OCI-LY1 (cell line): ENCODE measurements around the gene TRAPPC3L.

ENCODE experiments used
- H2AFZ ChIP-seq: fragments of 200-600 bp; sonication (generic), shearing (Covaris generic); 2 replicates; pipeline ENCODE4 v1.6.0; 2014; ENCODE audit warnings: antibody characterized with exemption, mild to moderate bottlenecking, low read length
- H3F3A ChIP-seq: fragments of 200-600 bp; sonication (generic), shearing (Covaris generic); 2 replicates; pipeline ENCODE4 v1.6.0; 2014; ENCODE audit warnings: mild to moderate bottlenecking, antibody characterized with exemption, low read length, moderate library complexity; ENCODE audit not compliant: insufficient read depth
- H3K27ac ChIP-seq: fragments of 200-600 bp; sonication (generic); 2 replicates; pipeline ENCODE4 v1.5.1; 2014; ENCODE audit warnings: low read length, mixed run types, mild to moderate bottlenecking, low read depth; ENCODE audit not compliant: poor library complexity, severe bottlenecking
- H3K27me3 ChIP-seq: fragments of 200-600 bp; sonication (generic); 2 replicates; pipeline ENCODE4 v1.6.0; 2014; ENCODE audit warnings: antibody characterized with exemption, mild to moderate bottlenecking, low read length, moderate library complexity; ENCODE audit not compliant: insufficient read depth
- H3K36me3 ChIP-seq: fragments of 200-600 bp; sonication (generic); 2 replicates; pipeline ENCODE4 v1.6.1; 2014; ENCODE audit warnings: mild to moderate bottlenecking, antibody characterized with exemption, low read length, moderate library complexity, mixed read lengths; ENCODE audit not compliant: insufficient read depth
- H3K4me1 ChIP-seq: fragments of 200-600 bp; sonication (generic); 2 replicates; pipeline ENCODE4 v1.5.1; 2014; ENCODE audit warnings: mild to moderate bottlenecking, low read length, moderate library complexity; ENCODE audit not compliant: insufficient read depth, severe bottlenecking
- H3K4me2 ChIP-seq: fragments of 200-600 bp; sonication (generic), shearing (Covaris generic); 2 replicates; pipeline ENCODE4 v1.6.1; 2014; ENCODE audit warnings: low read length
- H3K4me3 ChIP-seq: fragments of 200-600 bp; sonication (generic); 2 replicates; pipeline ENCODE4 v1.5.1; 2014; ENCODE audit warnings: low read length, low read depth, mild to moderate bottlenecking, mixed read lengths; ENCODE audit not compliant: poor library complexity, severe bottlenecking
- H3K79me2 ChIP-seq: fragments of 200-600 bp; shearing (Covaris generic); 2 replicates; pipeline ENCODE4 v1.6.1; 2016; ENCODE audit warnings: mixed run types, low read length, mixed read lengths; ENCODE audit not compliant: insufficient read depth
- H3K9ac ChIP-seq: fragments of 200-600 bp; sonication (generic), shearing (Covaris generic); 2 replicates; pipeline ENCODE4 v1.6.1; 2014; ENCODE audit warnings: mild to moderate bottlenecking, low read length, mixed read lengths
- H3K9me2 ChIP-seq: fragments of 200-600 bp; sonication (generic), shearing (Covaris generic); 2 replicates; pipeline ENCODE4 v1.6.1; 2014; ENCODE audit warnings: low read depth, mild to moderate bottlenecking, low read length, mixed read lengths
- H3K9me3 ChIP-seq: fragments of 200-600 bp; shearing (Covaris generic); 2 replicates; pipeline ENCODE4 v1.6.1; 2014; ENCODE audit warnings: low read length, mixed read lengths
- H4K20me1 ChIP-seq: fragments of 200-600 bp; sonication (generic), shearing (Covaris generic); 2 replicates; pipeline ENCODE4 v1.6.0; 2016; ENCODE audit warnings: mild to moderate bottlenecking, low read length; ENCODE audit not compliant: insufficient read depth
- CTCF ChIP-seq: fragments of 200-600 bp; sonication (generic), shearing (Covaris generic); IDR thresholded peaks from 2 replicates; pipeline ENCODE4 v1.5.1; 2017; ENCODE audit warnings: mild to moderate bottlenecking, antibody characterized with exemption, low read length, moderate library complexity, mixed read lengths
- EZH2 ChIP-seq: fragments of 200-600 bp; sonication (generic), shearing (Covaris generic); IDR thresholded peaks from 2 replicates; pipeline ENCODE4 v1.8.0; 2017; ENCODE audit warnings: borderline replicate concordance, mixed run types, mild to moderate bottlenecking, antibody characterized with exemption, low read length, moderate library complexity, mixed read lengths

TRAPPC3L gene

GRCh38 chr6:116472706-116473105 is 72.8 kb downstream of the TRAPPC3L start:
- TF ChIP-seq EZH2 (no peak), CTCF (no peak)
- H4K20me1 ChIP-seq: no peaks in the 10 kb centered on the region
- peaks cover 11% of the 10 kb centered on the region for H3K4me1 ChIP-seq
- no peaks in the 10 kb centered on the region for H3K36me3 ChIP-seq
- H3K9me3 ChIP-seq: no peaks in the 10 kb centered on the region
- H2AFZ ChIP-seq: no peak overlapping the region
- H3K27ac ChIP-seq: no peak overlapping the region
- H3K9ac ChIP-seq: no peak overlapping the region
- no peaks in the 10 kb centered on the region for H3K79me2 ChIP-seq
- no peaks in the 10 kb centered on the region for H3K9me2 ChIP-seq
- H3K4me2 ChIP-seq: no peak overlapping the region
- H3K27me3 ChIP-seq: no peaks in the 10 kb centered on the region
- no peaks in the 10 kb centered on the region for H3F3A ChIP-seq
- no peak overlapping the region for H3K4me3 ChIP-seq

- peaks cover 8% of the 10 kb centered on the region for H3K4me1 ChIP-seq
- H2AFZ ChIP-seq: no peak overlapping the region
- no peak overlapping the region for H3K4me2 ChIP-seq
- H3K27ac ChIP-seq: no peak overlapping the region
- H3K27me3 ChIP-seq: no peaks in the 10 kb centered on the region
- no peak overlapping the region for H3K4me3 ChIP-seq
- no peak overlapping the region for H3K9ac ChIP-seq
- no peaks in the 10 kb centered on the region for H3F3A ChIP-seq
- H3K36me3 ChIP-seq: no peaks in the 10 kb centered on the region
- H3K79me2 ChIP-seq: no peaks in the 10 kb centered on the region
- H4K20me1 ChIP-seq: no peaks in the 10 kb centered on the region
- no peak for TF ChIP-seq CTCF
- TF ChIP-seq EZH2: no peak
- no peaks in the 10 kb centered on the region for H3K9me2 ChIP-seq
- H3K9me3 ChIP-seq: no peaks in the 10 kb centered on the region
These were observed 74.0 kb downstream of the TRAPPC3L start for GRCh38 chr6:116471531-116471930.

GRCh38 chr6:116468293-116468692 is 77.2 kb downstream of the TRAPPC3L start:
- Histone ChIP-seq H3K27ac (no peak overlapping the region), H3F3A (no peaks in the 10 kb centered on the region), H3K9me3 (no peaks in the 10 kb centered on the region), H3K4me2 (no peak overlapping the region), H3K27me3 (no peaks in the 10 kb centered on the region), H4K20me1 (no peaks in the 10 kb centered on the region), H2AFZ (no peak overlapping the region), H3K9me2 (no peaks in the 10 kb centered on the region), H3K4me3 (no peak overlapping the region), H3K79me2 (no peaks in the 10 kb centered on the region), H3K9ac (no peak overlapping the region), H3K4me1 (no peaks in the 10 kb centered on the region), H3K36me3 (no peaks in the 10 kb centered on the region)
- TF ChIP-seq CTCF: no peak
- no peak for TF ChIP-seq EZH2
